ENCODE data around the gene CDKAL1. TPM values are rescaled to one million over a fixed set of nuclear protein-coding genes. Genes with fewer than 3 reads are reported as not detected.

The CDKAL1 gene
- total and polyA plus RNA-seq, 2 of the 8 experiments (the other 6 are each of a cell fraction or from before 2014, with no cell fraction given) = 8.4 to 24.6 TPM

GRCh38 chr6:20605581-20605980 is 71.3 kb downstream of the CDKAL1 start (continued):
- TF ChIP-seq CHD7 (IDR thresholded peaks at IDR 0.05; ENCODE audit: insufficient replicate concordance, low read length) = no peak
- TF ChIP-seq SP4 (IDR thresholded peaks at IDR 0.05; ENCODE audit: low read length) = no peak
- no peak for TF ChIP-seq CBX5 (IDR thresholded peaks at IDR 0.05; ENCODE audit: low read depth, low read length)
- TF ChIP-seq CREB1 (IDR thresholded peaks at IDR 0.05) = no peak
- TF ChIP-seq MAX (IDR thresholded peaks at IDR 0.05) = no peak
- TF ChIP-seq NANOG (IDR thresholded peaks at IDR 0.05; ENCODE audit: insufficient read depth, low read depth, low read length, poor library complexity, severe bottlenecking) = no peak
- TF ChIP-seq SIX5 (IDR thresholded peaks at IDR 0.05; ENCODE audit: low read depth, low read length) = no peak
- no peak for TF ChIP-seq HDAC6 (IDR thresholded peaks at IDR 0.05; ENCODE audit: low read depth, low read length)
- no peak for TF ChIP-seq RXRA (IDR thresholded peaks at IDR 0.05; ENCODE audit: insufficient read depth, low read depth, low read length)
- no peak for TF ChIP-seq EZH2 (IDR thresholded peaks at IDR 0.05; ENCODE audit: low read depth, low read length, severe bottlenecking)
- TF ChIP-seq USF2 (IDR thresholded peaks at IDR 0.05; ENCODE audit: low read length) = no peak

Data from H1 (cell line).